Measurements from ENCODE around the gene GPR45.

GPR45 gene

GRCh38 chr2:105254531-105255210 is 13.1 kb downstream of the GPR45 start:
- DNase-seq = no peak

GRCh38 chr2:105255979-105256378 is 14.4 kb downstream of the GPR45 start:
- no peak for DNase-seq

- DNase-seq = no peak
These were observed 15.0 kb downstream of the GPR45 start for GRCh38 chr2:105256431-105257047.

GRCh38 chr2:105257981-105258380 is 16.4 kb downstream of the GPR45 start:
- DNase-seq = no peak

GRCh38 chr2:105258835-105259350 is 17.4 kb downstream of the GPR45 start:
- no peak for DNase-seq

GRCh38 chr2:105261061-105261460 is 19.5 kb downstream of the GPR45 start:
- no peak for DNase-seq

- no peak for DNase-seq
These were observed 21.1 kb downstream of the GPR45 start for GRCh38 chr2:105262651-105263091.

GRCh38 chr2:105269426-105269825 is 27.9 kb downstream of the GPR45 start:
- no peak for DNase-seq

GRCh38 chr2:105271393-105272045 is 30.0 kb downstream of the GPR45 start:
- DNase-seq = no peak

GRCh38 chr2:105272176-105272575 is 30.6 kb downstream of the GPR45 start:
- no peak for DNase-seq

- no peak for DNase-seq
These were observed 32.5 kb downstream of the GPR45 start for GRCh38 chr2:105274046-105274445.

- DNase-seq = no peak
These were observed 37.1 kb downstream of the GPR45 start for GRCh38 chr2:105278654-105279053.

- DNase-seq = no peak
These were observed 37.6 kb downstream of the GPR45 start for GRCh38 chr2:105279126-105279525.

GRCh38 chr2:105280281-105280680 is 38.7 kb downstream of the GPR45 start:
- no peak for DNase-seq

- no peak for DNase-seq
These were observed 42.0 kb downstream of the GPR45 start for GRCh38 chr2:105283532-105283931.

- no peak for DNase-seq
These were observed 46.1 kb downstream of the GPR45 start for GRCh38 chr2:105287692-105288091.

- no peak for DNase-seq
These were observed 46.6 kb downstream of the GPR45 start for GRCh38 chr2:105288133-105288532.

GRCh38 chr2:105290981-105291660 is 49.6 kb downstream of the GPR45 start:
- DNase-seq = no peak

- no peak for DNase-seq
These were observed 50.4 kb downstream of the GPR45 start for GRCh38 chr2:105291981-105292380.
